GM21786 (cell line): ENCODE results near the gene PDE3A.

Source experiments
- ATAC-seq: cut with Tn5 transposase; IDR thresholded peaks from one replicate; pipeline ENCODE4 v1.9.1; 2021; ENCODE audit not compliant: unreplicated experiment

PDE3A gene

GRCh38 chr12:20657496-20657895, 289.2 kb downstream of the PDE3A start:
- no peak for ATAC-seq

GRCh38 chr12:20681334-20681733, 313.0 kb downstream of the PDE3A start:
- no peak for ATAC-seq

- no peak for ATAC-seq
These were observed 326.9 kb downstream of the PDE3A start, which contains the start of gene SLCO1C1 for GRCh38 chr12:20695232-20695631. Gene SLCO1C1, plus strand, starts transcription at chr12:20695332. Its CDS starts 4,245 bp downstream, at chr12:20699577.

GRCh38 chr12:20696181-20696905, 328.0 kb downstream of the PDE3A start:
- no peak for ATAC-seq

- no peak for ATAC-seq
These were observed 332.8 kb downstream of the PDE3A start for GRCh38 chr12:20701106-20701505.

GRCh38 chr12:20704860-20705259, 336.5 kb downstream of the PDE3A start:
- no peak for ATAC-seq

- ATAC-seq, result no peak
These were observed 343.5 kb downstream of the PDE3A start for GRCh38 chr12:20711846-20712245.

- ATAC-seq, result no peak
These were observed 347.7 kb downstream of the PDE3A start for GRCh38 chr12:20716037-20716436.

- no peak for ATAC-seq
These were observed 348.6 kb downstream of the PDE3A start for GRCh38 chr12:20716985-20717384.

- ATAC-seq, result no peak
These were observed 350.0 kb downstream of the PDE3A start for GRCh38 chr12:20718294-20718693.

GRCh38 chr12:20722142-20722541, 353.8 kb downstream of the PDE3A start:
- no peak for ATAC-seq

GRCh38 chr12:20731274-20731673, 362.9 kb downstream of the PDE3A start:
- no peak for ATAC-seq
